Amygdala (tissue), 56 donors: Measurements from ENCODE around the gene OR5M11.
"Not testable (repeated sequence)": the region's sequence is repeated elsewhere in the genome, so short reads cannot be mapped to it uniquely, and the experiment has no call there.

Experiments
- DNase-seq, 56 donors: peaks; one replicate each; lab custom pipeline; 2025; lab: John Stamatoyannopoulos, UW

The OR5M11 gene

GRCh38 chr11:56543157-56543556 is at the start of gene OR5M11:
OR5M11 (minus strand) TSS chr11:56543257; CDS start chr11:56543257, 0 bp downstream.
- no peak for DNase-seq

- not testable (repeated sequence) for DNase-seq
These were observed 49.1 kb upstream of the OR5M11 start for GRCh38 chr11:56592088-56592717.

- DNase-seq: no peak
These were observed 34.6 kb upstream of the OR5M11 start, which contains the start of gene OR5M10 for GRCh38 chr11:56577621-56578020. OR5M10 (minus strand) TSS chr11:56577721; CDS start chr11:56577721, 0 bp downstream.

GRCh38 chr11:56558574-56558973 is 15.5 kb upstream of the OR5M11 start:
- no peak for DNase-seq

- DNase-seq: not testable (repeated sequence)
These were observed 11.6 kb upstream of the OR5M11 start for GRCh38 chr11:56554691-56555090.

- no peak for DNase-seq
These were observed 2.5 kb upstream of the OR5M11 start for GRCh38 chr11:56545531-56545930.

GRCh38 chr11:56543739-56544138 is 682 bp upstream of the OR5M11 start:
- no peak for DNase-seq

- DNase-seq: no peak
These were observed 9.9 kb downstream of the OR5M11 start for GRCh38 chr11:56533054-56533740.

GRCh38 chr11:56531856-56532255 is 11.2 kb downstream of the OR5M11 start:
- DNase-seq: no peak

- DNase-seq: no peak
These were observed 21.0 kb downstream of the OR5M11 start for GRCh38 chr11:56522008-56522407.

- no peak for DNase-seq
These were observed 29.8 kb downstream of the OR5M11 start for GRCh38 chr11:56513280-56513679.

GRCh38 chr11:56509439-56509838 is 33.6 kb downstream of the OR5M11 start:
- DNase-seq: no peak

- no peak for DNase-seq
These were observed 46.0 kb downstream of the OR5M11 start for GRCh38 chr11:56497010-56497409.

GRCh38 chr11:56495117-56495516 is 47.9 kb downstream of the OR5M11 start:
- no peak for DNase-seq
